IPS-18c (cell line): ENCODE results near the gene SLC23A2.
"Not testable (repeated sequence)": the region's sequence is repeated elsewhere in the genome, so short reads cannot be mapped to it uniquely, and the experiment has no call there.

Source experiments
- H3K4me3 ChIP-seq: 2 replicates; pipeline ENCODE4 v1.7.0; 2013; ENCODE audit warnings: low read depth, mild to moderate bottlenecking, low read length, moderate library complexity; ENCODE audit not compliant: insufficient read depth
- H3K9me3 ChIP-seq: one replicate; pipeline ENCODE4 v1.6.1; 2013; ENCODE audit warnings: mild to moderate bottlenecking, low read length, moderate library complexity; ENCODE audit not compliant: control insufficient read depth, insufficient read depth

Gene SLC23A2

DNA sequence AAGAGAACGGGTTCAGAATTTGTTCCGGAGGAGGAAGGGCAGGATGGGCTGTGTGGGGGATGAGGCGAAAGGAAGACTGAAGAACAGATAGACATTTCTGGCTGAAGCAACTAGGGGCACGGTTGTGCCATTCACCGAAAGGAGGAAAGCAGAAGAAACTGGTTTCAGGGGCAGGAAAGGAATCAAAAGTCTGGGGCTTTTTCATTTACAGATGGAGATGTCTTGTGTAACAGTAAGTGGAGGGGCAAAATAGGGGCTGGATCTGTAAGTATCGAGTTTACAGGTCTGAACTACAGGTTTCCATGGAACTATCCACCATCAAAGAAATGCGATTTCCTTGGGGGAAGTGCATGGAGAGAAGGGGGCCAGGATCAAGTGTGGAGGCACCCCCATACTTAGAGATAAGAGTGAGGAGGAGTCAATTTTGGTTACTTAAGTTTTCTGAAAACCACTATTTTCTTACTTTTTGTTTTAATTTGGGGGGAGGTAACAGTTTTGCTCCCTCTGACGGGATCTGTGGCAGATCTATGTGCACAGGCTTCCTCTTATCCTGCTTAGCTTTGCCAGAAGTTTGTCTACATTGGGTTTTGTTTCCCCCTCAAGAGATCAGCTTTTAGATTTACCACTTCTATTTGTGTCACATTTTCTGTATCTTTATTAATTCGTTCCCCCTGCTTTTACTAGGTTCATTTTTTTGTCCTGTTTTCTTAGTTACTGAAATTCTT, 120.1 kb downstream of the SLC23A2 start:
- Histone ChIP-seq H3K9me3 (no peaks in the 10 kb centered on the region), H3K4me3 (no peak overlapping the region)

DNA sequence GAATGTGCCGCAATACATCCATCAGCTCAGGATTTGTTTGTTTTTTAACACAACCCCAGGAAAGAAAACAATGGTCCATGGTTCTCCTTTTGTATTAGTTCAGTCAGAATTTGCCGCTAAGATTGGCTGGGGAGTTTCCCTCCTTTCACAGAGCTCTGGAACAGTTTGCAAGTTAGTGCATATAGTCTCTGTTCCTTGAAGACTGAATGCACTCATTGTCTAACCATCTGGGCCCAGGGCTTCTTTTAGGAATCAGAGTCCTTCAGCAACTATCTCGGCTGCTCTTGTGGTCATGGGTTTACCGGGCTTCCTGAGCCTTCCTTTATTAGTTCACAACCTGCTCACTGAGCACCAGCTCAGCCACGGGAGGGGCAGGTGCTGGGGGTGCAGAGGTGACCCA, 121.3 kb downstream of the SLC23A2 start:
- no peak overlapping the region for H3K4me3 ChIP-seq
- no peaks in the 10 kb centered on the region for H3K9me3 ChIP-seq

DNA sequence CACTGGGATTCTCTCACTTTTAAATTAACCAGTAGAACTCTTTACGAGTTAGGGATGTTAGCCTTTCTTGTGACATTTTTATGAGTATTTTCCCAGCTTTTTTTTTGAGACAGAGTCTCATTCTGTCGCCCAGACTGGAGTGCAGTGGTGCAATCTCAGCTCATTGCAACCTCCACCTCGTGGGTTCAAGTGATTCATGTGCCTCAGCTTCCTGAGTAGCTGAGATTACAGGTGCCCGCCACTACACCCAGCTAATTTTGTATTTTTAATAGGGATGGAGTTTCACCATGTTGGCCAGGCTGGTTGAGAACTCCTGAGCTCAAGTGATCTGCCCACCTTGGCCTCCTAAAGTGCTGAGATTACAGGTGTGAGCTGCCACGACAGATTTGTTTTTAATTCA, 123.2 kb downstream of the SLC23A2 start:
- not testable (repeated sequence) for H3K9me3 ChIP-seq, H3K4me3 ChIP-seq

DNA sequence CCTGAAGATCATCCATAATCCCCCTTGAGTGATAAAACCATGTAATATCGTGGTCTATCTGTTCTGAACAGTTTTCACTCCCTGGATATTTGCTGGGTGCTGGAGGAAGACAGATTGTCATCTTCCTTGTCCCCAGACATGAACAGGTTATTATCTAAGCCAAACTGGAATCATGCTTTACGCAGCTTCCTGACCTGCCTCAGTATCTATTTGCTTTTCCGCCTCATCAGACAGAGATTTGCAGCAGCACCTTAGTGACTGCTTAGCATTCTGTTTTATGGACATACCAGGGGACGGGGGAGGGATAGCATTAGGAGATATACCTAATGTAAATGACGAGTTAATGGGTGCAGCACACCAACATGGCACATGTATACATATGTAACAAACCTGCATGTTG, 124.6 kb downstream of the SLC23A2 start:
- Histone ChIP-seq H3K9me3 (no peaks in the 10 kb centered on the region), H3K4me3 (no peak overlapping the region)

DNA sequence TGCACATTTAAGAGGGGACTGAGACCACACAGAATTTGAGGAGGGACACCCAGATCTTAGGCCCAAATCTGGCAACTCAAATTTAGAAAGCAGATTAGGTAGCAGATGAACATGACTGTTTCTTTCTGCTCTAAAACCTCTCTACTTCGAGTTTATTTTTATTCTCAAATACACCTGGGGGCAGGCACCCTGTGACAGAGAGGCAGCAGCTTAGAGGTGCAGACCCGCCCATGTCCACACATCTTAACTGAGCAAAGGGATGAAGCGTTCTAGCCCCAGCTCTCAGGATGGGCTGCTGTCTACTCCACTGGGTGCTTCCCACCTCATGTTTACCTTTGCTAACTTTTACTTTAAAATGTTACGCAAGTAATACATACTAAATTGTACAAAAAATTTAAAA, 125.0 kb downstream of the SLC23A2 start:
- no peak overlapping the region for H3K4me3 ChIP-seq
- H3K9me3 ChIP-seq = no peaks in the 10 kb centered on the region

DNA sequence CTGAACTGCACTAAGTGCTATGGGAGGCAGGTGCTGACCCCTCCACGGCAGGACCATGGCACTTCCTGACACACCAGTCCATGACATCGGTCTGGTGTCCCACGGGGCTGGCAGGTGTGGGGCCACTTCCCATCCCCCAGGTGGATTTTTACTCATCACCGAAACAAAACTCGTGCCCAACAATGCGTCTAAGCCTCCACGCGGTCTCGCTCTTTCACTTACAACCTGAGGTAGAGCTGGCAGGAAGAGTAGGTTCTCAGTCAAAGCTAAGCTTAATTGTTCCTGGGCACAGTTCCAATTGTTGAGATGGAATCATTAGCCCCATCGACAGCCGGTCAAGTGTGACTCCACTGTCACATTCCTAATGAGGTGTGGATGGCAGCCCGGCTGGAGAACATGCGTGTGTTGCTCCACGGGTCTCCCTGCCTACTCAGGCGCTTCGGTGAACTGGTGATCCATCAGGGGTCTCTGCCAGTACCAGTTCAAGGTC, 125.7 kb downstream of the SLC23A2 start:
- H3K9me3 ChIP-seq = no peaks in the 10 kb centered on the region
- H3K4me3 ChIP-seq = no peak overlapping the region

DNA sequence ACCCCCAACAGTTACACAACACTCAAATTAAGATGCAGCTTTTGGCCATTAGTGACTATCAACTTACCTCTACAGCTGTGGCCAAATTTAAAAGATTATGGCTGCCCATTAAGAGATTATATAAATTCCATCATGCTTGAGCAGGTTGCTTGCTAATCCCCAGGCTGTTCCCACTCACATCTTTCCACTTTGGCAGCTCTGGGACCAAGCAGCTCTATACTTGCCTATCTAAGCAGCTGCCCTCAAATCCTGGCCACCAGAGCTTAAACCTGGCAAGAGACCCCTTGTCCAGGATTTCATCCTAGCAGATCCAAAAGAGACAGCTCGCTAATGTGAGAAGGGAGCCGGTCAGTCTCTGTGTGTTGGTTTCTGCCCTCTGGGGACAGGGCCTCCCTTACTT, 127.9 kb downstream of the SLC23A2 start:
- Histone ChIP-seq H3K9me3 (no peaks in the 10 kb centered on the region), H3K4me3 (no peak overlapping the region)

DNA sequence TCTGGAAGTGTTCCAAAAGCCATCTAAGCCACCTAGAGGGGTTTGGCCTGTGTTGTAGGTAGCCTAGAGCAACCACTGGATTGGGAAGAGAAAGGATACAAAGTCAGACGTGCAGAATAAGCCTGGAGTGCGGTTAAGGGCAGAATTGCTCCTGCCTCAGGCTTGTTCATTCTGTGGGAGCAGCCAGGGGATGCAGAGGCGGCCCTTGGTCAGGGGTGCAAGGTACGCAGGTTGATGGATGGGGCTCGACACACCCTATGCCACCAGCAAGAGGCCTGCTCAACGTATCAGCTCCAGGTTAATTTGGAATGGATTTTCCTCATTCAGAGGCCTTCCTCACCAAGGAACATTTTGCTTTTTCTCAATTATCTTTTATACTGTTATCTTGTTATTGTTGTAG, 129.8 kb downstream of the SLC23A2 start:
- H3K4me3 ChIP-seq = no peak overlapping the region
- H3K9me3 ChIP-seq = no peaks in the 10 kb centered on the region

DNA sequence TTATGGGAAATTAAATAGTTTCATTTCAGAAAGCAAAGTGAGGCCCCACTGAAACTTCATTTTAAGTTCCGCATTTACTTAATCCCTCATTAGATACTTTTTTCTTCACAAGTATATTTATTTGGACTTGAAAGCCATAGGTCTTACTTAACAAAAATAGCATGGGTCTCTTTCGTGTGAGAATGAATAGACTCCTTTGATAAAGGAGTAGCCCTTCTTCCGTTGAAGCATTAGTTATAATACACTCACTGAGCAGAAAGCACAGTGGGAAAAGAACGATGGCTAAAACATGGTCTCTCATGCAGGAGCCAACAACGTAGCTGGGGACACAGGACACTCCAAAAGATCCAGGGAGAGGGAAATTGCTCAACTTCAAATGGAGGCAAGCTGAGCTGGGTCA, 130.4 kb downstream of the SLC23A2 start:
- no peak overlapping the region for H3K4me3 ChIP-seq

DNA sequence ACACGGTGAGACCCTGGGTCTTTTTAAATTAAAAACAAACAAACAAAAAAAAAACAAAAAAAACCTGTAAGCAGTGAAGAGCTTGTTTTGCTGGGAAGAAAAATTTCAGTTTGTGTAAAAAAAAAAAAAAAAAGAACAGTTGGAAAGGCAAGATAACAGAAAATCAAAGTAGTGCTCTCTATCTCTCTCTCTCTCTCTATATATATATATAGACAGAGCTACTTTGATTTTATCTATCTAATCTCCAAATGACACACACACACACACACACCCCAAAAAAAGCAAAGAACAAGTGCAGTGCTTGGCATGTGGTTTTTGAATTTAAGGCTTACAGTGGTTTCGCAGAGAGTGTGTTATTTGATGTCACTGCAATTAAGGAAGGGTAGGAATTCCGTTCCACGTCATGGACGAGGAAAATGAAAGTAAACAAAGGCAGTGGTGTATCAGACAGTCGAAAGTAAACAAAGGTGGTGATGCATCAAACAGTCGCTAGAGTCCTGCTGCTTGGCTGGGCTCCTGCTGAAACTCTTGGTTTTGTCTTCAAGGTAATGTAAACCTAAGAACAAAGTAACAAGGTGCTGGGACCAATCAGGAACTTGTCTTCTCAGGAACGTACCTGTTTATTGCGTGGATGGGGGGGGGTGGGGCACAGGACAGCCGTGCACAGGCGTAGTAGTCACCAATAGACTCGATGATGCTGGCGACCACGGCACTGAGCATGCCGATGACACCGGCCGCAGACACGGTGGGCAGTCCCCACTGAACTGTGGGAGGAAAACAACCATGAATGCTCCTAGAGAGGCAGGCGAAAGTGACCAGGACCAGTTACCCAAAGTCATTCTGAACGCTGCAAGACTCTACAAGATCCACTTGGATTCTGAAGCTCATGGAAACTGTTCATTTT, 131.8 kb downstream of the SLC23A2 start:
- H3K4me3 ChIP-seq = no peak overlapping the region
- no peaks in the 10 kb centered on the region for H3K9me3 ChIP-seq

More for the DNA sequence above, 130.4 kb downstream of the SLC23A2 start:
- no peaks in the 10 kb centered on the region for H3K9me3 ChIP-seq

DNA sequence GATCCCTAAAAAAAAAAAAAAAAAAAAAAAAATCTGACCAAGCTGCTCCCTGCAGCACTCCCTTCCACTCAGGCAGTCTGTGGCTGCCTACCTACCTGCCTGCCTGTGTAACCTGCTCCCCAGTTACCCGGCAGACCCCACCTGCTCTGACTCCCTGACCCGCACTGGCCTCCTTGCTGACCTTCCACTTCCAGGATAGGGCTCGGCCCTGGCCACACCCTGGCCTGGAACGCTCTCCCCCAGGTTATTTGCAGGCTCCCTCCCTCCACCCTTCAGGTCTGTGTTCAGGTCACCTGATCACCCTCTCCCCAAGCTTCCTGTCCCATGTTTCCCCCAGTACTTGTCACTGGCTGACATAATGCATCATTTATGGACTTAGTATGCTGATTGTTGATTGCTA, 134.3 kb downstream of the SLC23A2 start:
- Histone ChIP-seq H3K9me3 (no peaks in the 10 kb centered on the region), H3K4me3 (no peak overlapping the region)

DNA sequence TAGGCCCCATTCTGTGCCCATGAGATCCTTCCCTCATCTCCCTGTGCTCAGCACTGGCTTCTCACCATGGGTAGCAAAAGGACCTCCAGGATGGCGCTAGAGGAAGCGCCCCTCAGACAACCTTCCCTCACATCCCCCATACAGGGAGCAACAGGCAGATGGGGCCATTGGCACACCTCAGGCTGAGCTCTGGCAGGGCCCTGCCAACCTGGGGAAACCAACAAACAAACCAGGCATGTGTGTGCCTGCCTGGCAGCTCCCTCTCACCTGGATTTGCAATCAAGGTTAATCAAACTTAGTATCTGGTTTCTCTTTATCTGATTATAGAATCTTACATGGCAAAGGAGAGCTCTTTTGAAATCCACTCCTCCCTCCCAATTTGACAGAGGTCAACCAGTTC, 134.9 kb downstream of the SLC23A2 start:
- Histone ChIP-seq H3K9me3 (no peaks in the 10 kb centered on the region), H3K4me3 (no peak overlapping the region)

DNA sequence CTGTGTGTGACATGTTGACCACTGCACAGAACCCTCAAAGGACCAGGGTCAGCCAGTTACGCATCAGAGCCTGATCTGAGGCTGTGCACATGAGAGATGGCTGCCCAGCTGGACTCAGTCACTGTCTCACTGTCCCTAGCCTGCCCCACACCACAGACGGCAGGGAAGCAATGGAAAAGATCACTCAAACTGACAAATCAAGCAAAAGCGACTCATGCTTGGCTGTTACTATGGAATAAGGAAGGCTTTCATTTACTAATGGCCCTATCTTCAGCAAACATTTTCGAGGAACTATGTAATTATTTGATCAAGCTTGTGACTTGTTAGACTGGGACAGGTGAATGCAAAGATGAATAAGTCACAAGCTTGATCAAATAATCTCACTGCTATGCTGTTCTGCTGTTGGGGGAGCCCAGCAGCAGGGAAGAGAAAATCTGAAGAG, 137.0 kb downstream of the SLC23A2 start:
- H3K9me3 ChIP-seq = no peaks in the 10 kb centered on the region

DNA sequence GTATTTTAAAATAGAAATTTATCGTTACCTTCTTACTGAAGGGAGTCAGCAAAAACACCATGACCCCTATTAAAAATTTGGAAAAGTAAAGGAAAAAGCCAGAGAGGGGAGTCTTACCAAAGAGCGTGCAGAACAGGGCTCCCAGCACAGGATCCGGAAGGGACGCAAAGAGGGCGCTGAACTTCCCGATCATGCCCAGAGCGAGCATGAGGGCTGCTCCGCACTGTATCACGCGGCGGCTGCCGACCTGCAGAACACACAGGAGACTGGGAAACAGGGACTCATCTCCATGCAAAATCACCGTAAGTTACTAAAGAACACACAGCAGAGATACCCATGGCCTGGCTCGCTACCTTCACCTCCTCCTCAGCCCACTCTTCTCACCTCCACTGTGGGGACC, 138.6 kb downstream of the SLC23A2 start:
- H3K4me3 ChIP-seq = no peak overlapping the region
- no peaks in the 10 kb centered on the region for H3K9me3 ChIP-seq

More for the DNA sequence above, 137.0 kb downstream of the SLC23A2 start:
- no peak overlapping the region for H3K4me3 ChIP-seq

DNA sequence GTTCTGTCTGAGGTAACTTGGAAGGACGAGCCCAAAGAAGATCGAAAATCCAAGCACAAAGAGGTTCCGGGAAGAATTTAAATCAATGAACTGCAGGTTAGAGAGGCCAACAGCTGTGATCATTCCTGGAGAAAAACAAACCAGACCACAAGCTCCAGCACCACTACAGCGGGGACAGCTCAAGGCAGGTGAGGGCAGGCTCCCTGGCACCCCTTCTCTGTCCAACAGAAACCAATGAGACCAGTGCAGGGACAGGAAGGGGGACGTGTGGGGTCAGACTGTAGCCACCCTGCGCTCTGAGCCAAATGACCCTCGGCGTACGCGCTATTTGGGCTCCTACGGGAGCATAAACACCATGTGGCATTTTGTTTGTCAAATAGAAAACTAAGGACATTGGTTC, 139.3 kb downstream of the SLC23A2 start:
- Histone ChIP-seq H3K9me3 (no peaks in the 10 kb centered on the region), H3K4me3 (no peak overlapping the region)

DNA sequence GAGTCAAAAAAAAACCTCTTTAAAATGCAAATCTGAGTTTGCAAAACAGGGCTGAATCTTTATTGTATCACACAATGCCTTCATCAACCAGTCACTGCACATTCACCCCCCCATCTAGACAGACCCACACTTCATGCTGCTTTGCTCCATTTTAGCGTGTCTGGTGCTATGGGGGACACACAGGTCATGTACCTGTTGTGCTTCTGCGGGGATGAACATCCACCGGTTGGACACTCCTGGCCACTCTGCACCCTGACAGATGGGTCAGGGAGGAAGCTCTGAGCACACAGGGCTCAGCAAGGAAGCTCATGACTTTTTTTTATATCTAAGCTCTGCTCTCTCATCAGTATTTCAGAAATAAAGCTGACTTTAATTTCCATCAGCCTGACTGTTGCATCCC, 143.3 kb downstream of the SLC23A2 start:
- H3K4me3 ChIP-seq = no peak overlapping the region
- no peaks in the 10 kb centered on the region for H3K9me3 ChIP-seq

DNA sequence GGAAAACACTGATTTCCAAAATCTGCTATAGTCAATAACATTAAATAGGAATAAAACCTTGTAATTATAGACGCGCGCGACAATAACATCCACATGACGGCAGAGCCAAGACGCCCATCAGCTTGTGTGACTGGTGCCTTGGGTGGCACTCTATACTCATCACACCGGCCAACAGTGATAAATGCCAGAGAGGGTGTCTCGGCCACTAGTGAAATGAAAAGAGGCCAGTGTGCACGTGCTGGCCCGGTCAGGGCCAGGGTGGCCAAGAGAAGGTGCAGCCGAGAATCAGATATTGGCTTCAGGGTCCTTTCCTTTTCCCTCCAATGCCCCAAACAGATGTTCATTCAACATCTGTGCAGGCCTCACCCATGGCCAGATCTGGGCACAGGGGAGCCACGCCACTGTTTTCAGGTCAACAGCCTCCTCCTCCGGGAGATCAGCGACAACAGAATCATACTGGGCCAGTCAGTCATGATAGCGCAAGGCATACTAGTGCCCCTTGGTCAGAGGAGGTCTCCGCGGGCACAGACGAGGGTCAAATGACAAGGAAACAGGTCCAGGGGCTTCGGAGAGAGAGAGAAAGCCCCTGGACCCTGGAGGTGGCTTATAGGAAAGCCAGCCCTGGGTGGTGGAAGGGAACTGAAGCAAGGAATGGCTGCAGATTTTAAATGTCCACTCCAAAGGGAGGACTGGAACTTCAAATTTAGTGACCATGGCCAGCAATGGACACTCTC, 145.1 kb downstream of the SLC23A2 start:
- Histone ChIP-seq H3K4me3 (no peak overlapping the region), H3K9me3 (no peaks in the 10 kb centered on the region)
